HCT116 (cell line): ENCODE data around the gene ASB6. TPM values are rescaled to one million over a fixed set of nuclear protein-coding genes. Genes with fewer than 3 reads are reported as not detected.
A peak's percentile ranks its signal among the peaks of the same experiment; 100 is the strongest.

ENCODE experiments used
- ATAC-seq: fragments of 200-7000 bp; cut with Tn5 transposase; 2 replicates; pipeline ENCODE4 v1.9.1; 2020; ENCODE audit warnings: mild to moderate bottlenecking, moderate library complexity
- BruUV-seq: library from RNA; stranded (reverse); fragments of 400-500 nt; replicated peaks from 2 replicates; lab custom pipeline; 2021; lab: Mats Ljungman, UMichigan
- CTCF ChIA-PET: fragments of 300-600 bp; sonication (Branson Sonifier 250); formaldehyde crosslinking; loops from one replicate; lab custom pipeline; 2021; ENCODE audit warnings: antibody characterized with exemption; lab: Charles Lee
- POLR2A ChIA-PET: fragments of 300-600, 350-600 bp; sonication (Branson Sonifier 250); formaldehyde crosslinking; loops from one replicate; lab custom pipeline; 2021; ENCODE audit warnings: antibody characterized with exemption; lab: Charles Lee
- RAD21 ChIA-PET, 2 experiments: fragments of 300-600 bp; sonication (Branson Sonifier 250); formaldehyde crosslinking; loops; one replicate each; lab custom pipeline; 2023; ENCODE audit warnings: low total read pairs in 2 of 2; ENCODE audit not compliant: uncharacterized antibody in 2 of 2, unreplicated experiment in 2 of 2, low non-redundant PET in 1 of 2; lab: Charles Lee
- DNase-seq: peaks from one replicate; pipeline ENCODE4 v3.0.0-alpha.2; 2010; ENCODE audit warnings: low read depth, low spot score
- H2AFZ ChIP-seq: fragments of 200-600 bp; shearing (Covaris generic), sonication (generic); 2 replicates; pipeline ENCODE4 v1.6.1; 2017; ENCODE audit warnings: low read depth, mixed run types, mixed read lengths, antibody characterized with exemption, low read length; ENCODE audit not compliant: poor library complexity, severe bottlenecking
- H3K27ac ChIP-seq: 2 replicates; pipeline ENCODE4 v1.5.1; 2012; ENCODE audit warnings: low read depth, low read length
- H3K27me3 ChIP-seq: fragments of 200-600 bp; sonication (generic); 2 replicates; pipeline ENCODE4 v1.6.1; 2016; ENCODE audit warnings: mixed run types, low read length, mixed read lengths; ENCODE audit not compliant: insufficient read depth
- H3K36me3 ChIP-seq, 2 experiments: fragments of 200-500 bp in 1 of 2; fragments of 200-600 bp in 1 of 2; sonication (Bioruptor generic) in 1 of 2; sonication (generic) in 1 of 2; 2 replicates each; pipeline versions ENCODE4 v1.5.1 to v1.6.1; 2014 to 2016; ENCODE audit warnings: low read length in 2 of 2, inconsistent platforms in 1 of 2, mixed read lengths in 1 of 2, mixed run types in 1 of 2; ENCODE audit not compliant: insufficient read depth in 2 of 2, control insufficient read depth in 1 of 2
- H3K4me1 ChIP-seq, 2 experiments: fragments of 200-600 bp in 1 of 2; sonication (generic) in 1 of 2; 2 replicates each; pipeline versions ENCODE4 v1.5.1 to v1.6.1; 2012 to 2017; ENCODE audit warnings: low read length in 2 of 2, inconsistent platforms in 1 of 2, mild to moderate bottlenecking in 1 of 2, mixed read lengths in 1 of 2, mixed run types in 1 of 2, moderate library complexity in 1 of 2; ENCODE audit not compliant: insufficient read depth in 2 of 2, control insufficient read depth in 1 of 2
- H3K4me2 ChIP-seq: fragments of 200-600 bp; sonication (generic); 2 replicates; pipeline ENCODE4 v1.6.1; 2017; ENCODE audit warnings: mixed run types, low read length, mixed read lengths
- H3K4me3 ChIP-seq, 2 experiments: fragments of 200-600 bp in 1 of 2; sonication (generic) in 1 of 2; replicated peaks in 1 of 2; 2 replicates each; pipeline ENCODE4 v1.5.1; 2011 to 2016; ENCODE audit warnings: low read length in 2 of 2, control low read depth in 1 of 2, low read depth in 1 of 2, mild to moderate bottlenecking in 1 of 2, mixed read lengths in 1 of 2, mixed run types in 1 of 2
- H3K79me2 ChIP-seq: fragments of 200-600 bp; sonication (generic); 2 replicates; pipeline ENCODE4 v1.6.1; 2017; ENCODE audit warnings: mild to moderate bottlenecking, mixed run types, low read length, moderate library complexity, mixed read lengths; ENCODE audit not compliant: insufficient read depth
- H3K9ac ChIP-seq: fragments of 200-600 bp; sonication (generic); 2 replicates; pipeline ENCODE4 v1.6.1; 2016; ENCODE audit warnings: low read length, mixed read lengths
- H3K9me2 ChIP-seq: fragments of 200-600 bp; sonication (generic), shearing (Covaris generic); 2 replicates; pipeline ENCODE4 v1.6.1; 2017; ENCODE audit warnings: mixed run types, mild to moderate bottlenecking, moderate library complexity; ENCODE audit not compliant: insufficient read depth
- H3K9me3 ChIP-seq, 2 experiments: fragments of 200-500 bp in 1 of 2; fragments of 200-600 bp in 1 of 2; sonication (Bioruptor generic) in 1 of 2; sonication (generic) in 1 of 2; 2 replicates each; pipeline ENCODE4 v1.6.1; 2014 to 2017; ENCODE audit warnings: low read length in 2 of 2, mixed read lengths in 2 of 2, inconsistent platforms in 1 of 2, low read depth in 1 of 2, mild to moderate bottlenecking in 1 of 2, mixed run types in 1 of 2, moderate library complexity in 1 of 2; ENCODE audit not compliant: control insufficient read depth in 1 of 2, insufficient read depth in 1 of 2
- H4K20me1 ChIP-seq: fragments of 200-600 bp; sonication (generic), shearing (Covaris generic); 2 replicates; pipeline ENCODE4 v1.6.1; 2017; ENCODE audit warnings: mixed run types, mild to moderate bottlenecking, moderate library complexity; ENCODE audit not compliant: insufficient read depth
- CBX3 ChIP-seq: IDR thresholded peaks from 2 replicates; pipeline ENCODE4 v1.6.1; 2012; ENCODE audit warnings: low read depth
- EZH2 ChIP-seq: fragments of 200-600 bp; sonication (generic); IDR thresholded peaks from 2 replicates; pipeline ENCODE4 v1.6.1; 2017; ENCODE audit warnings: antibody characterized with exemption, mixed run types
- JUND ChIP-seq: IDR thresholded peaks from 2 replicates; pipeline ENCODE4 v1.6.1; 2012
- POLR2AphosphoS5 ChIP-seq: IDR thresholded peaks from 2 replicates; pipeline ENCODE4 v1.6.1; 2011; ENCODE audit warnings: mild to moderate bottlenecking, low read depth, low read length, moderate library complexity
- RAD21 ChIP-seq: IDR thresholded peaks from 2 replicates; pipeline ENCODE4 v1.6.1; 2012; ENCODE audit warnings: low read depth, mild to moderate bottlenecking
- SRF ChIP-seq: IDR thresholded peaks from 2 replicates; pipeline ENCODE4 v1.6.1; 2012; ENCODE audit warnings: low read depth
- ZFX ChIP-seq: fragments of 450-650 bp; IDR thresholded peaks from 2 replicates; pipeline ENCODE4 v1.6.1; 2017
- intact Hi-C: fragments of 100-400 bp; cut with micrococcal nuclease; formaldehyde crosslinking; loops from 2 replicates; pipeline ENCODE4 v1.10.0; 2022
- total RNA-seq: library from RNA; stranded (reverse); gene quantifications from one replicate; pipeline ENCODE4 v1.2.1, GENCODE V29; 2021; ENCODE audit not compliant: unreplicated experiment

The ASB6 gene
- total RNA-seq, 1 experiment from 2014 or later = 21.6 TPM

DNA sequence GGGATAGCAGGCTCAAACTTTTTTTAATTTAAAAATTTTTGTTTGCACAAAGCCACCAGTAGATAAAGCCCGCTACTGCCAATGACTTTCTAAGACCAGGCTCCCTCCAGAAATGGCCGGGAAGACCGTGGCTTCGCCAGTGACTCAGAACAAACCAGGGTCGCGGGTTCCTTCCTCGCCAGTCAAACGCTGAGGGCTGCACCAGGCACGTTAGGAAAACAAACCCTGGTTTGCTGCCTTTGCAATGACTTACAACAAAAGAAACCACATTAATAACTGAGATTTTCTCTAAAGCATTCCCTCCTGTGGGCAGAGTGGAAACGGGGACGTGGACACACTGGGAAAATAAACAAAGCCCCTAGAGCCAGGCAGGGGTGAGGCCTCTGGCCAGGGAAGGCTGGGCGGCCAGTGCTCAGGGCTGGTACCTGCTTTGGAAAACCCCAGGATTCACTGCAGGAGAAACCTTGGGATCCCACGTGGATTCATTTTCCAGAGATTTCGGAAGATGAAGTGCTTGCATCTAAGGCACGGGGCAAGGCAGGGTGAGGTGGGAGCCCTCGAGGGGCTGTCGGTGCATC is 27.3 kb upstream of the ASB6 start:
- no peaks in the 10 kb centered on the region for H3K9me3 ChIP-seq
- H3K36me3 ChIP-seq = no peaks in the 10 kb centered on the region
- ChIA-PET POLR2A (no interaction called here), RAD21 (no interaction called here), CTCF (no interaction called here)
- no peak overlapping the region for H3K9ac ChIP-seq
- H3K79me2 ChIP-seq = peaks cover 10% of the 10 kb centered on the region; the same call in 1 of the 2 replicates
- no peak overlapping the region for H3K4me3 ChIP-seq
- TF ChIP-seq RAD21 = no peak
- no peak overlapping the region for H2AFZ ChIP-seq
- ATAC-seq (no peak), DNase-seq (no peak)
- H3K27ac ChIP-seq = no peak overlapping the region
- intact Hi-C loops = no loop called here
- no peak overlapping the region for H3K4me2 ChIP-seq
- peaks cover 15 to 27% of the 10 kb centered on the region in 2 experiments for H3K4me1 ChIP-seq
- BruUV-seq = TSS peak; percentile 26
- H4K20me1 ChIP-seq = no peaks in the 10 kb centered on the region
- no peaks in the 10 kb centered on the region for H3K9me2 ChIP-seq
- no peaks in the 10 kb centered on the region for H3K27me3 ChIP-seq

DNA sequence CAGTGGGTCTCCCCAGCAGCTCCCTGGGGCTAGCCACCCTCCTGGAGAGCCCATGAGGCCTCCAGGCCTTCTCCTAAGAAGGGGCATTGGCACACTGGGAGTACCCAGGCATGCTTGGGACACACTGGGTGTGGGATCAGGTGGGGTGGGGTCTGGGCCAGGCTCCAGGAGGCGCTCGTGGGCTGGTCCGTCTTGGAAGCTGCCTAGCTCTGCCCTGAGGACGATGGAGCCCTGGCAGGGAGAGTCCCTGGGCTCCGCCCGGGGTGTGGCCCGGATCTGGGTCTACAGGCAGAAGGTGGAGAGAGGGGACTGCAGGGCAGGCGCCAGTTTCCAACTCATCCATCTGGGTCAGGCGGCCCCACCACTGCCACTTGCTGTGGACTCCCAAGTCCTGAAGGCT is 25.9 kb upstream of the ASB6 start:
- no peak overlapping the region for H3K27ac ChIP-seq
- H4K20me1 ChIP-seq = no peaks in the 10 kb centered on the region
- peak; percentile 26; the same call in 1 of the 2 replicates for ATAC-seq
- no peaks in the 10 kb centered on the region for H3K9me2 ChIP-seq
- ChIA-PET RAD21 (no interaction called here), CTCF (interaction anchor here (1.3 kb wide), 1 partner anchor 25 kb away, joined by 3 read pairs; no protein-coding TSS in a partner anchor), POLR2A (no interaction called here)
- BruUV-seq = no TSS peak
- no peaks in the 10 kb centered on the region for H3K9me3 ChIP-seq
- peaks cover 15 to 27% of the 10 kb centered on the region in 2 experiments for H3K4me1 ChIP-seq
- H3K4me2 ChIP-seq = peak overlapping the region; percentile 84
- no peak overlapping the region for H3K4me3 ChIP-seq
- no peak for DNase-seq
- H3K27me3 ChIP-seq = no peaks in the 10 kb centered on the region
- H3K9ac ChIP-seq = no peak overlapping the region
- peaks cover 10% of the 10 kb centered on the region; the same call in 1 of the 2 replicates for H3K79me2 ChIP-seq
- no peak for TF ChIP-seq POLR2AphosphoS5
- TF ChIP-seq JUND = no peak
- no peak for TF ChIP-seq EZH2
- no peak for TF ChIP-seq CBX3
- no peak for TF ChIP-seq ZFX
- TF ChIP-seq SRF = no peak
- H3K36me3 ChIP-seq = no peaks in the 10 kb centered on the region
- H2AFZ ChIP-seq = no peak overlapping the region
- intact Hi-C loops = no loop called here
